ENCODE data around the gene GRPEL1. TPM values are rescaled to one million over a fixed set of nuclear protein-coding genes. Genes with fewer than 3 reads are reported as not detected.
"Not testable (repeated sequence)": the region's sequence is repeated elsewhere in the genome, so short reads cannot be mapped to it uniquely, and the experiment has no call there.

GRPEL1 gene
- total and polyA plus RNA-seq, 2 donors (not counting 1 experiment from before 2014, with no cell fraction given): 16.3 to 42.7 TPM

DNA sequence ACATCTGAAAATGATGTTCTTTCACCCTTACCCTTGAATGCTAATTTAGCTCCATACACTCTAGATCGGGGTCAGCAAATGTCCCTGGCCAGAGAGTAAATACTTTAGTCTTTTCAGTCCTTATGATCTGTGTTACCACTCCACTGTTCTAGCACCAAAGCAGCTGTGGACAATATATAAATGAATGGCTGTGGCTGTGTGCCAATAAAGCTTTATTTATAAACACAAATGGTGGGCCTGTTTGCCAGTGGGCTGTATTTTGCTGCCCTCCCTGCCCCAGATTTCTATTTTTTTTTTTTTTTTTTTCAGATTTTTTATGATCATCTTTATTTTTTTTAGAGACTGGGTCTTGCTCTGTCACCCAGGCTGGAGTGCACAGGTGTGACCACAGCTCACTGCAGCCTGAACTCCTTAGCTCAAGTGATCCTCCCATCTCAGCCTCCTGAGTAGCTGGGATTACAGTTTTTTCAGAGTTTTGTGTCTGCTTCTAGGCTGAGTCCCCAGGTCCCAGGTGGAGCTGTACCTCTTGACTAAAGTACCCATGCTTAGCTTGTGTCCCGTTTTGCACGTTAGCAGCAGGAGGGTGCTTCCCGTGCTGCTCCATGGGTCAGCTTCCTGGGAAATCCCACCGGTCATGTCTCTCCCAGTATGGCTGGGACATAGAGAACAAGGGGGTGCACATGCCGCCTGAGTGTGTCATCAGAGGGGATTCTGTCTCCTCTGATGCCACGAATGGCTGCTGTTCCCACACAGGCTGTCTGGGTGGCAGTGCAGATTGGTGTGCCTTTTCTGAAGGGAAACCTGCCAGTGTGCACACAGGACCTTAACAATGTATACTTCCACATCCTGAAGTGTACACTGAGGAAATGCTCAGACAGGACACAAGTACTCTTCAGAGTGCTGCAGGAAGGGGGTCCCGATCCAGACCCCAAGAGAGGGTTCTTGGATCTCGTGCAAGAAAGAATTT lies 16.0 kb upstream of the GRPEL1 start:
- H3K36me3 ChIP-seq (ENCODE audit: control insufficient read depth, insufficient read depth, low read length): no peaks in the 10 kb centered on the region
- H3K9me3 ChIP-seq (ENCODE audit: control insufficient read depth, insufficient read depth, low read depth, low read length): no peaks in the 10 kb centered on the region
- H3K27ac ChIP-seq (ENCODE audit: insufficient read depth, low read length): no peak overlapping the region
- DNase-seq (ENCODE audit: low read depth in 2 of 2): no peak
- no peaks in the 10 kb centered on the region for H4K20me1 ChIP-seq (ENCODE audit: control insufficient read depth, extremely low read depth, insufficient read depth, low read length)
- peak overlapping the region; percentile 30 for H2AFZ ChIP-seq (ENCODE audit: low read length)
- H3K79me2 ChIP-seq (ENCODE audit: control insufficient read depth, insufficient read depth, low read length): no peaks in the 10 kb centered on the region
- peaks cover 7% of the 10 kb centered on the region for H3K27me3 ChIP-seq (ENCODE audit: control insufficient read depth, insufficient read depth, low read length)
- H3K9ac ChIP-seq (ENCODE audit: insufficient read depth, low read length): no peak overlapping the region
- H3K4me3 ChIP-seq (replicated peaks in 1 of 4; ENCODE audit: control extremely low read depth in 1 of 4, insufficient read depth in 1 of 4, low read depth in 3 of 4, low read length in 4 of 4): no peak overlapping the region
- TF ChIP-seq EZH2 (IDR thresholded peaks at IDR 0.05; ENCODE audit: low read length, missing control alignments): no peak
- TF ChIP-seq, protein P1, sequence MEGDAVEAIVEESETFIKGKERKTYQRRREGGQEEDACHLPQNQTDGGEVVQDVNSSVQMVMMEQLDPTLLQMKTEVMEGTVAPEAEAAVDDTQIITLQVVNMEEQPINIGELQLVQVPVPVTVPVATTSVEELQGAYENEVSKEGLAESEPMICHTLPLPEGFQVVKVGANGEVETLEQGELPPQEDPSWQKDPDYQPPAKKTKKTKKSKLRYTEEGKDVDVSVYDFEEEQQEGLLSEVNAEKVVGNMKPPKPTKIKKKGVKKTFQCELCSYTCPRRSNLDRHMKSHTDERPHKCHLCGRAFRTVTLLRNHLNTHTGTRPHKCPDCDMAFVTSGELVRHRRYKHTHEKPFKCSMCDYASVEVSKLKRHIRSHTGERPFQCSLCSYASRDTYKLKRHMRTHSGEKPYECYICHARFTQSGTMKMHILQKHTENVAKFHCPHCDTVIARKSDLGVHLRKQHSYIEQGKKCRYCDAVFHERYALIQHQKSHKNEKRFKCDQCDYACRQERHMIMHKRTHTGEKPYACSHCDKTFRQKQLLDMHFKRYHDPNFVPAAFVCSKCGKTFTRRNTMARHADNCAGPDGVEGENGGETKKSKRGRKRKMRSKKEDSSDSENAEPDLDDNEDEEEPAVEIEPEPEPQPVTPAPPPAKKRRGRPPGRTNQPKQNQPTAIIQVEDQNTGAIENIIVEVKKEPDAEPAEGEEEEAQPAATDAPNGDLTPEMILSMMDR (conservative IDR thresholded peaks at IDR 0.05 in 1 of 2, IDR thresholded peaks at IDR 0.05 in 1 of 2; ENCODE audit: low read depth in 1 of 2, low read length in 2 of 2): no peak
- H3K4me2 ChIP-seq (ENCODE audit: extremely low read depth, insufficient read depth, low read length): peak overlapping the region; percentile 13
- no peaks in the 10 kb centered on the region for H3K4me1 ChIP-seq (ENCODE audit: control insufficient read depth, extremely low read depth, insufficient read depth, low read length)

DNA sequence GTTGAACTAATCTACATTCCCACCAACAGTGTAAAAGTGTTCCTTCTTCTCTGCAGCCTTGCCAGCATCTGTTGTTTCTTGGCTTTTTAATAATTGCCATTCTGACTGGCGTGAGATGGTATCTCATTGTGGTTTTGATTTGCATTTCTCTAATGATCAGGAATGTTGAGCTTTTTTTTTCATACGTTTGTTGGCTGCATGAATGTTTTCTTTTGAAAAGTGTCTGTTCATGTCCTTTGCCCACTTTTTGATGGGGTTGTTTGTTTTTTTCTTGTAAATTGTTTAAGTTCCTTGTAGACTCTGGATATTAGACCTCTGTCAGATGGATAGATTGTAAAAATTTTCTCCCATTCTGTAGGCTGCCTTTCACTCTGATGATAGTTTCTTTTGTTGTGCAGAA lies 12.0 kb upstream of the GRPEL1 start:
- H4K20me1 ChIP-seq (ENCODE audit: control insufficient read depth, extremely low read depth, insufficient read depth, low read length); H2AFZ ChIP-seq (ENCODE audit: low read length); H3K79me2 ChIP-seq (ENCODE audit: control insufficient read depth, insufficient read depth, low read length); H3K27ac ChIP-seq (ENCODE audit: insufficient read depth, low read length); H3K4me2 ChIP-seq (ENCODE audit: extremely low read depth, insufficient read depth, low read length); DNase-seq (ENCODE audit: low read depth in 2 of 2); H3K4me3 ChIP-seq (replicated peaks in 1 of 4; ENCODE audit: control extremely low read depth in 1 of 4, insufficient read depth in 1 of 4, low read depth in 3 of 4, low read length in 4 of 4); H3K9me3 ChIP-seq (ENCODE audit: control insufficient read depth, insufficient read depth, low read depth, low read length); H3K27me3 ChIP-seq (ENCODE audit: control insufficient read depth, insufficient read depth, low read length); H3K9ac ChIP-seq (ENCODE audit: insufficient read depth, low read length); H3K36me3 ChIP-seq (ENCODE audit: control insufficient read depth, insufficient read depth, low read length); H3K4me1 ChIP-seq (ENCODE audit: control insufficient read depth, extremely low read depth, insufficient read depth, low read length): not testable (repeated sequence)

DNA sequence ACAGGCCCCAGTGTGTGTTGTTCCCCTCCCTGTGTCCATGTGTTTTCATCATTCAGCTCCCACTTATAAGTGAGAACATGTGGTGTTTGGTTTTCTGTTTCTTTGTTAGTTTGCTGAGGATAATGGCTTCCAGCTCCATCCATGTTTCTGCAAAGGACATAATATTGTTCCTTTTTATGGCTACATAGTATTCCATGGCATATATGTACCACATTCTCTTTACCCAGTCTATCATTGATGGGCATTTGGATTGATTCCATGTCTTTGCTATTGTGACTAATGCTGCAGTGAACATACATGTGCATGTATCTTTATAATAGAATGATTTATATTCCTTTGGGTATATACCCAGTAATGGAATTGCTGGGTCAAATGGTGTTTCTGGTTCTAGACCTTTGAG lies 11.6 kb upstream of the GRPEL1 start:
- H3K4me1 ChIP-seq (ENCODE audit: control insufficient read depth, extremely low read depth, insufficient read depth, low read length); H3K9ac ChIP-seq (ENCODE audit: insufficient read depth, low read length); H3K4me3 ChIP-seq (replicated peaks in 1 of 4; ENCODE audit: control extremely low read depth in 1 of 4, insufficient read depth in 1 of 4, low read depth in 3 of 4, low read length in 4 of 4); H3K9me3 ChIP-seq (ENCODE audit: control insufficient read depth, insufficient read depth, low read depth, low read length); H3K79me2 ChIP-seq (ENCODE audit: control insufficient read depth, insufficient read depth, low read length); DNase-seq (ENCODE audit: low read depth in 2 of 2); H3K27me3 ChIP-seq (ENCODE audit: control insufficient read depth, insufficient read depth, low read length); H3K36me3 ChIP-seq (ENCODE audit: control insufficient read depth, insufficient read depth, low read length); H3K4me2 ChIP-seq (ENCODE audit: extremely low read depth, insufficient read depth, low read length); H3K27ac ChIP-seq (ENCODE audit: insufficient read depth, low read length); H4K20me1 ChIP-seq (ENCODE audit: control insufficient read depth, extremely low read depth, insufficient read depth, low read length); H2AFZ ChIP-seq (ENCODE audit: low read length): not testable (repeated sequence)

DNA sequence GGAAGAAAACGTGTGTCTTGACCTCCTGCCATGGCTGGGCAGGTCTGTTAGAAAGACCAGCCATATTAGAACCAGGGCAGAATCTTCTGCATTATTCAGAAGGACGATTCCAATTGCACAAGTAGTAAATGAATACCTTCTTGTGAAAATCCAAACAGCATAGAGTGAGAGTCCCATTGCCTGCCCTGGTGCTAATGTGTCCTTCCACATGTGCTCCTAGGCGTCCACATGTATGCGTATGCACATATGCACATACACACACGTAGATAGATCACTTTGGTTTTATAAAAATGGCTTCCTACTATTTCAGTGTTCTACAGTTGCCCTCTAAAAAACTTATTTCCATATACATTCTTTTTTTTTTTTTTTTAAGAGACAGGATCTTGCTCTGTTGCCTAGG lies 10.2 kb upstream of the GRPEL1 start:
- Histone ChIP-seq H3K27me3 (ENCODE audit: control insufficient read depth, insufficient read depth, low read length) (peaks cover 3% of the 10 kb centered on the region), H2AFZ (ENCODE audit: low read length) (no peak overlapping the region), H4K20me1 (ENCODE audit: control insufficient read depth, extremely low read depth, insufficient read depth, low read length) (no peaks in the 10 kb centered on the region), H3K9me3 (ENCODE audit: control insufficient read depth, insufficient read depth, low read depth, low read length) (no peaks in the 10 kb centered on the region), H3K27ac (ENCODE audit: insufficient read depth, low read length) (no peak overlapping the region), H3K4me2 (ENCODE audit: extremely low read depth, insufficient read depth, low read length) (no peak overlapping the region), H3K79me2 (ENCODE audit: control insufficient read depth, insufficient read depth, low read length) (no peaks in the 10 kb centered on the region), H3K36me3 (ENCODE audit: control insufficient read depth, insufficient read depth, low read length) (no peaks in the 10 kb centered on the region), H3K9ac (ENCODE audit: insufficient read depth, low read length) (no peak overlapping the region), H3K4me1 (ENCODE audit: control insufficient read depth, extremely low read depth, insufficient read depth, low read length) (no peaks in the 10 kb centered on the region), H3K4me3 (replicated peaks in 1 of 4; ENCODE audit: control extremely low read depth in 1 of 4, insufficient read depth in 1 of 4, low read depth in 3 of 4, low read length in 4 of 4) (no peak overlapping the region)
- no peak for DNase-seq (ENCODE audit: low read depth in 2 of 2)
- TF ChIP-seq, protein P1 (conservative IDR thresholded peaks at IDR 0.05 in 1 of 2, IDR thresholded peaks at IDR 0.05 in 1 of 2; ENCODE audit: low read depth in 1 of 2, low read length in 2 of 2): no peak
- TF ChIP-seq EZH2 (IDR thresholded peaks at IDR 0.05; ENCODE audit: low read length, missing control alignments): no peak

All from fibroblast of lung (primary cell).